Naive thymus-derived CD8-positive, alpha-beta T cell (primary cell): ENCODE data around the gene HS3ST5. TPM values are rescaled to one million over a fixed set of nuclear protein-coding genes. Genes with fewer than 3 reads are reported as not detected.
"Not testable (repeated sequence)": the region's sequence is repeated elsewhere in the genome, so short reads cannot be mapped to it uniquely, and the experiment has no call there.

Experiments
- ATAC-seq, 2 donors: fragments of 150-1000 bp; cut with Tn5 transposase in 1 of 2; sonication (Bioruptor Pico), chemical (Tn5 transposase) in 1 of 2; 1 replicate in 1 of 2; 2 replicates in 1 of 2; pipeline ENCODE4 v1.10.0; 2021; ENCODE audit warnings: mild to moderate bottlenecking in 2 of 2, moderate library complexity in 2 of 2
- POLR2A ChIA-PET: fragments of 350-600 bp; sonication (Branson Sonifier 250); formaldehyde crosslinking; loops from one replicate; lab custom pipeline; 2021; ENCODE audit warnings: antibody characterized with exemption; lab: Charles Lee
- DNase-seq, 10 donors: peaks; one replicate each; pipeline versions ENCODE4 v3.0.0 to v3.0.0-alpha.2; 2020 to 2022
- H3K27ac Mint-ChIP-seq, 10 donors: one replicate each; pipeline ENCODE4 v1.8.0; 2020 to 2022; ENCODE audit warnings: mild to moderate bottlenecking in 10 of 10, mixed read lengths in 10 of 10, moderate library complexity in 4 of 10, inconsistent platforms in 1 of 10
- H3K27me3 Mint-ChIP-seq, 5 donors: one replicate each; pipeline ENCODE4 v1.8.0; 2021 to 2022; ENCODE audit warnings: mixed read lengths in 5 of 5
- H3K36me3 Mint-ChIP-seq, 3 donors: one replicate each; pipeline ENCODE4 v1.8.0; 2020 to 2022; ENCODE audit warnings: mixed read lengths in 3 of 3, mild to moderate bottlenecking in 2 of 3, inconsistent platforms in 1 of 3
- H3K4me1 Mint-ChIP-seq, 4 donors: one replicate each; pipeline ENCODE4 v1.8.0; 2021 to 2022; ENCODE audit warnings: mixed read lengths in 4 of 4
- H3K4me3 Mint-ChIP-seq, 10 donors: one replicate each; pipeline ENCODE4 v1.8.0; 2020 to 2022; ENCODE audit warnings: mild to moderate bottlenecking in 10 of 10, mixed read lengths in 10 of 10, moderate library complexity in 6 of 10, inconsistent platforms in 1 of 10
- H3K9me3 Mint-ChIP-seq, 9 donors: one replicate each; pipeline ENCODE4 v1.8.0; 2020 to 2022; ENCODE audit warnings: mixed read lengths in 9 of 9, mild to moderate bottlenecking in 3 of 9, inconsistent platforms in 1 of 9, moderate library complexity in 1 of 9
- polyA plus RNA-seq, 3 donors: library from polyadenylated mRNA; unstranded; fragments of 300-500 nt; fragmentation: Illumina TruSeq; gene quantifications; one replicate each; pipeline ENCODE4 v1.2.3, GENCODE V29; 2021
- total RNA-seq, 8 experiments: library from RNA in 2 of 8; stranded (reverse) in 2 of 8; gene quantifications; one replicate each; pipeline ENCODE4 v1.2.3 and lab custom pipeline; 2021 to 2026

HS3ST5 gene
- total and polyA plus RNA-seq, 5 experiments from 2014 or later: not detected

DNA sequence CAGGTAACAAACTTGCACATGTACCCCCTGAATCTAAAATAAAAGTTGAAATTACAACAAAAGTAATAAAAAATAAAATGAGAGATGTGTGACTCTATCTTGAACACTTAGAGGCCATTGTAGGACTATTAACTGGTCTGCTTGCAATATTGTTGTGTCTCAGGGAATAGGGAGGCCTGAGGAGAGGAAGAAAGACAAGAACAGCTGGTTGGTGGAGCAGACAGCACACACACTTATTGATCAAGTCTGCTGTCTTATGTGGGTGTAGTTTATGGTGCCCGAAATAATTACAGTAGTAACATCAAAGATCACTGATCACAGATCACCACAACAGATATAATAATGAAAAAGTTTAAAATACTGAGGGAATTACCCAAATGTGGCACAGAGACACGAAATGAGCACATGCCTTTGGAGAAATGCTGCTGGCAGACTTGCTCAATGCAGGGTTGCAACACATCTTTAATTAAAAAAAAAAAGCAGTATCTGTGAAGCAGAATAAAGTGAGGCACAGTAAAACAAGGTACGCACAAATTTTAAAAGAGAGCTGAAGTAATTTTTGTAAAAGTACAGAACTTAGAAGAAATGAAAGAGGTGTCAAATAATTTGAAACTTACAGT, 261.8 kb downstream of the HS3ST5 start:
- POLR2A ChIA-PET: no interaction called here
- no peaks in the 10 kb centered on the region for H3K36me3 Mint-ChIP-seq

DNA sequence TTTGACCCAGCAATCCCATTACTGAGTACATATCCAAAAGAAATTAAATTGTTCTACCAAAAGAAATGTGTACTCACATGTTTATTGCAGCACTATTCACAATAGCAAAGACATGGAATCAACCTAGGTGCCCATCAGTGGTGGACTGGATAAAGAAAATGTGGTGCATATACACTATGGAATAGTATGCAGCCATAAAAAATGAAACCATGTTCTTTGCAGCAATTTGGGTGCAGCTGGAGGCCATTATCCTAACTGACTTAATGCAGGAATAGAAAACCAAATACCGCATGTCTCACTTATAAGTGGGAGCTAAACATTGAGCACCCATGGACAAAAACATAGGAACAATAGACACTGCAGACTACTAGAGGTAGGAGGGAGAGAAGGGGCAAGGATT, 262.4 kb downstream of the HS3ST5 start:
- H3K36me3 Mint-ChIP-seq, POLR2A ChIA-PET, ATAC-seq: not testable (repeated sequence)

More for the DNA sequence above, 261.8 kb downstream of the HS3ST5 start:
- Mint-ChIP-seq H3K4me1 (no peaks in the 10 kb centered on the region), H3K27me3 (peaks cover 0 to 16% (median 11%) of the 10 kb centered on the region in 5 donors), H3K4me3 (no peak overlapping the region), H3K9me3 (peaks cover 0 to 8% (median 0%) of the 10 kb centered on the region in 9 donors), H3K27ac (no peak overlapping the region)
- ATAC-seq: no peak
- DNase-seq: no peak

DNA sequence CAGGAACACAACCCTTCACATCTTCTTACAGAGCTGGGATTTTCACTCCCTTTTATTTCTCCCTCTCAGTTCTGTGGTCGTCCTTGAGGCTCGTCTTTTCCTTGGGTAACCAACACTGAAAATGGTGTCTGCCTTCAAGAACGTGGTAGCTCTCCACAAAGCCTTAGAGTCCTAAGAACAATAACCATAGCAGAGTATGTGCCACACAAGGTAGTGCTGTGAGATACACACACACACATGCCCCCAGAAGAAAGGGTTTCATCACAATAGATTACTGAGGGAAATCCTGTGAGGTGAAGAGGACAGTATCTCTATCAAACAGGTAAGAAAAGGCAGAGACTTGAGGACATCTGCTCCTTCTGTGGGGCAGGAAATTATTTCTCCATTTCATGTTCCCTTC, 267.0 kb downstream of the HS3ST5 start:
- DNase-seq: no peak
- no peaks in the 10 kb centered on the region for H3K4me1 Mint-ChIP-seq
- POLR2A ChIA-PET: no interaction called here

More for the DNA sequence above, 262.4 kb downstream of the HS3ST5 start:
- not testable (repeated sequence) for H3K27ac Mint-ChIP-seq, H3K4me3 Mint-ChIP-seq, DNase-seq, H3K4me1 Mint-ChIP-seq, H3K9me3 Mint-ChIP-seq
- H3K27me3 Mint-ChIP-seq: peaks cover 0 to 16% (median 11%) of the 10 kb centered on the region in 5 donors

DNA sequence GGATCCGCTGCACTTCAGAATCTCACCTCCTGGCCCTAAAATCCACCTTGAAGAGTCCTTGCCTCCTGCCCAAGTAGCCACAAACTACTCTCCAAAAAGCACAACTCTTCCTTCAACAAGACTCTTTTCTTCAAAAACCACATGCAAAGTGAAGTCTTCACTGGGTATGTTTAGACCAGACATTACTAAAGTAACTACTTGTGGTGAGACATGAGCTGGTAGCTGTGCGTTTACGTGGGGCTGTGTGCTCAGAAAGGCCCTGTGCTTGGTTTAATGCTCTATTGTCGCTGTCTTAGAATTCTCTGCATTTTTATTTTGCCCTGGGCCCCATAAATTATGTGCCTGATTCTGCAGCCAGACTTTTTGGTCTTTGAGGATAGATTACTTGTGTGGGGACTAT, 267.5 kb downstream of the HS3ST5 start:
- Mint-ChIP-seq H3K36me3 (no peaks in the 10 kb centered on the region), H3K9me3 (peaks cover 0 to 3% (median 0%) of the 10 kb centered on the region in 9 donors), H3K4me3 (no peak overlapping the region), H3K27ac (no peak overlapping the region), H3K27me3 (peaks cover 0 to 8% (median 0%) of the 10 kb centered on the region in 5 donors), H3K4me1 (no peaks in the 10 kb centered on the region)
- POLR2A ChIA-PET: no interaction called here
- DNase-seq (no peak), ATAC-seq (no peak)

More for the DNA sequence above, 267.0 kb downstream of the HS3ST5 start:
- H3K27me3 Mint-ChIP-seq: peaks cover 0 to 8% (median 0%) of the 10 kb centered on the region in 5 donors
- H3K27ac Mint-ChIP-seq: no peak overlapping the region
- no peak for ATAC-seq
- H3K9me3 Mint-ChIP-seq: peaks cover 0 to 8% (median 0%) of the 10 kb centered on the region in 9 donors
- no peak overlapping the region for H3K4me3 Mint-ChIP-seq
- no peaks in the 10 kb centered on the region for H3K36me3 Mint-ChIP-seq

DNA sequence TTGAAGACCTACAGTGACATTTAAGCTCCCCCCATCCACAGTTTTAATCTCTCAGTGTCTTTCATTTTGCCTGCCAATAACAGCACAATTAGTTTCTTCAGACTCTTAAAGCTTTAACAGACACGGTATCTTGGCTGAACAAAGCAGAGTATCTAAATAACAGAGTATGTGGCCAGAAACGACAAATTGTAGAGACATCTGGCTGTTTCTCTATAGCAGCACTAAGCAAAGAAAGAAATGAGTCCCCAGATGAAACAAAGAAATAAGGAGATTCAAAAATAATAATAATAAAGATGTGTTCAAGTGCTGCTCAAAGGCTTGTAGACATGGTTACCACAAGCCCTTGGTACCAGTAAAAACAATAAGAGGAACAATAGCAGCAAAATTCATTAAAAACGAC, 274.1 kb downstream of the HS3ST5 start:
- DNase-seq (no peak), ATAC-seq (no peak)
- no peak overlapping the region for H3K4me3 Mint-ChIP-seq
- POLR2A ChIA-PET: no interaction called here
- no peaks in the 10 kb centered on the region for H3K4me1 Mint-ChIP-seq
- no peaks in the 10 kb centered on the region for H3K36me3 Mint-ChIP-seq
- peaks cover 11 to 32% (median 15%) of the 10 kb centered on the region in 5 donors for H3K27me3 Mint-ChIP-seq
- no peak overlapping the region for H3K27ac Mint-ChIP-seq
- peaks cover 0 to 3% (median 0%) of the 10 kb centered on the region in 9 donors for H3K9me3 Mint-ChIP-seq

DNA sequence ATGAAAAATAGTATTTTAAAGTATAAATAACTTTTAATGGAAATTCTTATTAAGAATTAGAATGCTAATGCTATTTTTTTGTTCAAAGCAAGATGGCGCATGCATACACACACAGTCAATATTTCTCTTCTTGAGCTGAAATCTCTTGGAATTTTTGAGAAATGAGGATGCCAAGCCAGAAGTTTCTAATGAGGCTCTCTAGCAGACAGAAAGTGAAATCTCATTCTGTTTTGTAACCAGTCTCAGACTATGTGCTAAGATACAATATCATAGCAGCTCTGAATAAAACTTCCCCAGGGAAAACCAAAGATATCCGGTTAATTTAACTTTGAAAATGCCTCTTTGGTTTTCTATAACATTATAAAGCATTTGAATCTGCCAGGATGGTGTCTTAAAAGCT, 274.7 kb downstream of the HS3ST5 start:
- peaks cover 11 to 32% (median 15%) of the 10 kb centered on the region in 5 donors for H3K27me3 Mint-ChIP-seq
- POLR2A ChIA-PET: no interaction called here

DNA sequence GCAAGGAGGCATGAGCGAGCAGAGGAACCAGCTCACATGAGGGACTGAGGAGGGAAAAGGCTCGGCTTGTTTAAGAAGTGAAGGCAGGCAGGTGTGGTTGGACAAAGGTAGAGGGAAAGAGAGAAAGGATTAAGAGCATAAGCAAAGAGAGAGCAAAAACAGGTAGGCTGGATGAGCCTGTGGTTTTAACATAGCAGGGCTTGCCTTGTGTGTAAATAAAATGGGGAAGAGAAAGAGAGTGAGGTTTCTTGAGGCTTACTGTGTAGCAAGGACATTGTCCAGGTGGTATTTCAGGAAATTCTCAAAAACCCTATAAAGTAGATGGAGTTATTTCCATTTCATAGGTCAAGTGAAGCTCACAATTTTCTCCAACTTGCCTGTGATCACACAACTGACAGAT, 278.0 kb downstream of the HS3ST5 start:
- Mint-ChIP-seq H3K36me3 (no peaks in the 10 kb centered on the region), H3K4me1 (no peaks in the 10 kb centered on the region), H3K27ac (no peak overlapping the region), H3K9me3 (no peaks in the 10 kb centered on the region), H3K27me3 (peaks cover 8 to 32% (median 13%) of the 10 kb centered on the region in 5 donors), H3K4me3 (no peak overlapping the region)
- DNase-seq (no peak), ATAC-seq (no peak)
- POLR2A ChIA-PET: no interaction called here

More for the DNA sequence above, 274.7 kb downstream of the HS3ST5 start:
- H3K27ac Mint-ChIP-seq: no peak overlapping the region
- DNase-seq: no peak
- ATAC-seq: no peak
- H3K4me3 Mint-ChIP-seq: no peak overlapping the region
- peaks cover 0 to 3% (median 0%) of the 10 kb centered on the region in 9 donors for H3K9me3 Mint-ChIP-seq
- H3K36me3 Mint-ChIP-seq: no peaks in the 10 kb centered on the region
- H3K4me1 Mint-ChIP-seq: no peaks in the 10 kb centered on the region

DNA sequence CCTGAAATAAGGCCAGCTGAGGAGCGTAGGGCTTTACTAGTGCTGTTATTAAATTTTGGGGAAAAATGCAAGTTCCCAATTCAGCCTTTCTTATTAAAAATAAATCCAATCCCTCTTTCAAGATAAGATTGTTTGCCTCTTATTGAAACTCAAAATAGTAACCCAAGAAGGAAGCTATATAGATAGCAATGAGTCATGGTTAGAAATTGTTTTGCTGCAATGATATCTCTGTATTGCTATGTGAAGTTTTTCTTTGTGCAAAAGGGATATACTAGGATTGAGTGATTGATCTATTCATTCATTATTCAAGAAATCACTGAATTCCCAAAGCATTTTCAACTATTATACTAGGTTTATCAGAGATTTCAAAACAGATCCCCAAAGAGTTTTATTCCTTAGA, 278.9 kb downstream of the HS3ST5 start:
- POLR2A ChIA-PET: no interaction called here
- no peaks in the 10 kb centered on the region for H3K9me3 Mint-ChIP-seq
- H3K27me3 Mint-ChIP-seq: peaks cover 8 to 32% (median 13%) of the 10 kb centered on the region in 5 donors

DNA sequence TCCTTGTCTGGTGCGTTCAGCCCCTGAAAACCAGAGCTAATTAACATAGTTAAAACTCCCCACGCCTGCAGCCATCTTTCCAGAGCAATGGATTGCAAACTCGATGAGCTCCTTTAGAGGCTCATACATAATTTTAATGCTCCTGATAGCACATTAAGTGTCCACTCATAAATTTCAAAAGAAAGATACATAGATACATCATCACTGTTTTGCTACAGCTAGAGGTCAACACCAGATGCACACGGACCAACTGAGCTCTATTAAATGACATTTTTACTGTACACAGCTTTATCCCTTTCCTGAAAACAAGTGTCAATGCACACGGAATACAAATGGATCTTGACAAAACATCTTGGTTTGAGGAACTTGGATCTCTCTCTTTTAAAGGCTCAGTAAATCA, 280.6 kb downstream of the HS3ST5 start:
- no peak overlapping the region for H3K27ac Mint-ChIP-seq
- H3K27me3 Mint-ChIP-seq: peaks cover 8 to 34% (median 14%) of the 10 kb centered on the region in 5 donors
- POLR2A ChIA-PET: no interaction called here
- H3K4me1 Mint-ChIP-seq: no peaks in the 10 kb centered on the region
- no peak overlapping the region for H3K4me3 Mint-ChIP-seq
- no peaks in the 10 kb centered on the region for H3K36me3 Mint-ChIP-seq
- no peak for ATAC-seq
- no peak for DNase-seq
- H3K9me3 Mint-ChIP-seq: no peaks in the 10 kb centered on the region

More for the DNA sequence above, 278.9 kb downstream of the HS3ST5 start:
- H3K4me1 Mint-ChIP-seq: no peaks in the 10 kb centered on the region
- H3K36me3 Mint-ChIP-seq: no peaks in the 10 kb centered on the region
- no peak for DNase-seq
- H3K27ac Mint-ChIP-seq: no peak overlapping the region
- no peak overlapping the region for H3K4me3 Mint-ChIP-seq
- ATAC-seq: no peak

DNA sequence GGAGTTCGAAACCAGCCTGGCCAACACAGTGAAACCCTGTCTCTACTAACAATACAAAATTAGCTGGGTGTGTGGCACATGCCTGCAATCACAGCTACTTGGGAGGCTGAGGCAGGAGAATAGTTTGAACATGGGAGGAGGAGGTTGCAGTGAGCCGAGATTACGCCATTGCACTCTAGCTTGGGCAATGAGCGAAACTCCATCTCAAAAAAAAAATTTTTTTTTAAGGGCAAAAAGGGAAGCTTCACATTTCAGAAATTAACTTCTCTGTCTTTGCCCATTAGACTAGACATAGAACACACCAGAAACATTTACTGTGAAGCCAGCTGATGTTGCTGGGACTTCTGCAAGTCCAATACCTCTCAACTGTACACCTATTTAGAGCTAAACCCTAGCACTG, 281.1 kb downstream of the HS3ST5 start:
- Mint-ChIP-seq H3K4me1 (no peaks in the 10 kb centered on the region), H3K4me3 (no peak overlapping the region), H3K36me3 (no peaks in the 10 kb centered on the region), H3K9me3 (no peaks in the 10 kb centered on the region), H3K27ac (no peak overlapping the region), H3K27me3 (peaks cover 6 to 33% (median 12%) of the 10 kb centered on the region in 5 donors)
- POLR2A ChIA-PET: no interaction called here
- DNase-seq: no peak
- ATAC-seq: no peak

DNA sequence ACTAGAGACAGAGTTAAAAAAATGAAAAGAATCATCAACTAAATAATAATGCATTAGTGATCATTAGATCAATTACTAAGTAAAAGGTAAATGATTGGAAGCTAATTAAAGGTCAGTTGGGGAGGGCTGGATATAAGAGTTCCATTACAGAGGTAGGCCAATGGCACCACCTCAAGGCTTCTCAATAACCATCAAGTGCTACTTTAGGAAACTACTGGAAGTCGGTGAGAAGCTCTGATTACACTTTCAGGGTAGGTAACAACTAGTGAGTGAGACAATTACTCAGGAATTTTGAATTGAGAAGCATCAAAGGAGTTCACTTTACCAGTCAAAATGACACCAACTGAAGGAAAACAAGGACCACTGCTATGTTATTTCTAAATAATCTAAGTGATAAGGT, 281.7 kb downstream of the HS3ST5 start:
- no peak overlapping the region for H3K4me3 Mint-ChIP-seq
- POLR2A ChIA-PET: no interaction called here
- no peaks in the 10 kb centered on the region for H3K36me3 Mint-ChIP-seq

DNA sequence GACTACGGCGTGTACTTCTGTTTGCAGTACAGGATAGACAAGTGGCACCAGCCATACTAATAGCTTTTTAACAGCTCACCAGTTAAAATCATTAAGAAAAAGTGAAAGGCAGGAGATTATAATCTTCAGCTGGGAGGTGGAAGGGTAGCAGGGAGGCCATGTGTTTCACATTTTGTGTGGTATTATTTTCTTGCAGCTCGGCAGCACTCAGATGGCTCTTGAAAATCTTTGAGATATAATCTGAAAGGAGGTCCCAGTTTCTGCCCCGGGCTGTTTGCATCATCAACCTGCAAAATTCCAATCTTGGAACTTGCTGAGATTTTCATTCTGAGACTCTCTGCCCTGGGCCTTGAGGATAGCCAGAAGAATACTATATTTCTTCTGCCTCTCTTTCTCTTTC, 284.4 kb downstream of the HS3ST5 start:
- Mint-ChIP-seq H3K36me3 (no peaks in the 10 kb centered on the region), H3K4me3 (no peak overlapping the region), H3K27me3 (peaks cover 0 to 8% (median 3%) of the 10 kb centered on the region in 5 donors), H3K4me1 (no peaks in the 10 kb centered on the region), H3K27ac (no peak overlapping the region), H3K9me3 (no peaks in the 10 kb centered on the region)
- POLR2A ChIA-PET: no interaction called here
- ATAC-seq (no peak), DNase-seq (no peak)

More for the DNA sequence above, 281.7 kb downstream of the HS3ST5 start:
- ATAC-seq (no peak), DNase-seq (no peak)
- Mint-ChIP-seq H3K9me3 (no peaks in the 10 kb centered on the region), H3K4me1 (no peaks in the 10 kb centered on the region), H3K27me3 (peaks cover 6 to 29% (median 11%) of the 10 kb centered on the region in 5 donors), H3K27ac (no peak overlapping the region)

DNA sequence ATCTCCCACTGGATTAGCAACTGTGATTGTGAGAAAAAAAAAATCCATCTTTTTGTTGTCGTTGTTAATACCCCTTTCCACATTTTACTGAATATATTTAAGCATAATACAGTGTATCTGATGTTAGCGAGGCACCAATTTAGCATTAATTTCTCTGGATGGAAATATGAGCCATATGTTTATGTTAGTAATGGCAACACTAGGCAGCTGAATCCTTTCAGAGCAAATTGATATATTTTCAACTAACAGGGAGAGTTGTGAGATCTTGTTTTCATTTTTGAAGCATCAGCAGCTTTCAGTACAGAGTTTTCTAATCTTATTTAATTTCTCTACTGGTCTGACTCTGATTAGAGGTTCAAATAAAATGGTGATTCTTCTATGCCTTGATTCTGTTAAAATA, 287.1 kb downstream of the HS3ST5 start:
- ATAC-seq (no peak), DNase-seq (no peak)
- POLR2A ChIA-PET: no interaction called here
- Mint-ChIP-seq H3K36me3 (no peaks in the 10 kb centered on the region), H3K9me3 (no peaks in the 10 kb centered on the region), H3K27ac (no peak overlapping the region), H3K4me3 (no peak overlapping the region), H3K27me3 (peaks cover 0 to 8% (median 3%) of the 10 kb centered on the region in 5 donors), H3K4me1 (no peaks in the 10 kb centered on the region)

DNA sequence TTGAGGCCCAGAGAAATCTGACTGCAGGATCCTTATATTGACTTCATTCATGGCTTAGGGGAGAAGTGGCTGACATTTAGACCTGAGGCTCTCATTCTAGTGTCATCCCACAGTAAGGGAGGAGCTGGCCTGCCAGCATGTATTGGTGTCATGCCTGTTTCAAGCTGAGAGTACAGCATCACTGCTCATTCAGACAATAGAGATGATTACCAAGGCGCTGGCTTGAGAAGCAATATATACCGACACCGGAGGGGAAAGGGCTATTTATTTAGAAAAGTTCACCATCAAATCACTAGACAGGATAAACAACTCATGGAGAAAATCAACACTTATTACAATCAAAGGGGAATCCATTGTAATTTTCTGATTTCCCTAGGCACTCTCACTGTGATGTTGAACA, 287.5 kb downstream of the HS3ST5 start:
- Mint-ChIP-seq H3K27me3 (peaks cover 0 to 8% (median 3%) of the 10 kb centered on the region in 5 donors), H3K36me3 (no peaks in the 10 kb centered on the region), H3K4me1 (no peaks in the 10 kb centered on the region), H3K27ac (no peak overlapping the region), H3K4me3 (no peak overlapping the region), H3K9me3 (no peaks in the 10 kb centered on the region)
- POLR2A ChIA-PET: no interaction called here
- ATAC-seq (no peak), DNase-seq (no peak)
